NCI-H226 (cell line): ENCODE data around the gene HRH3.

Source experiments
- DNase-seq: peaks from one replicate; pipeline ENCODE4 v3.0.0-alpha.2; 2015

HRH3 gene

GRCh38 chr20:62197311-62197710, 22.8 kb downstream of the HRH3 start:
- DNase-seq = no peak

GRCh38 chr20:62196286-62196685, 23.8 kb downstream of the HRH3 start:
- DNase-seq = no peak

- no peak for DNase-seq
Measured at GRCh38 chr20:62195736-62196135, 24.3 kb downstream of the HRH3 start.

- DNase-seq = no peak
Measured at GRCh38 chr20:62195075-62195405, 25.0 kb downstream of the HRH3 start.

- no peak for DNase-seq
Measured at GRCh38 chr20:62193079-62194025, 26.7 kb downstream of the HRH3 start.

- DNase-seq = no peak
Measured at GRCh38 chr20:62192635-62193034, 27.4 kb downstream of the HRH3 start.

- no peak for DNase-seq
Measured at GRCh38 chr20:62191781-62192559, 28.1 kb downstream of the HRH3 start.

GRCh38 chr20:62190639-62191411, 29.3 kb downstream of the HRH3 start:
- no peak for DNase-seq

GRCh38 chr20:62186887-62187866, 32.9 kb downstream of the HRH3 start:
- peak; percentile 82 for DNase-seq

- DNase-seq = no peak
Measured at GRCh38 chr20:62186096-62186426, 34.0 kb downstream of the HRH3 start.

GRCh38 chr20:62183426-62184142, 36.5 kb downstream of the HRH3 start:
- no peak for DNase-seq

GRCh38 chr20:62182469-62183425, 37.3 kb downstream of the HRH3 start, which contains the start of gene MTG2:
Gene MTG2 (plus strand): TSS chr20:62183028. CDS start chr20:62193421, 10,393 bp downstream.
- DNase-seq = peak; percentile 94

GRCh38 chr20:62181808-62182207, 38.3 kb downstream of the HRH3 start:
- DNase-seq = no peak

GRCh38 chr20:62179162-62179504, 40.9 kb downstream of the HRH3 start:
- no peak for DNase-seq

GRCh38 chr20:62178316-62179161, 41.5 kb downstream of the HRH3 start:
- DNase-seq = no peak

- no peak for DNase-seq
Measured at GRCh38 chr20:62177307-62177706, 42.8 kb downstream of the HRH3 start.

GRCh38 chr20:62176866-62177265, 43.2 kb downstream of the HRH3 start:
- no peak for DNase-seq

- no peak for DNase-seq
Measured at GRCh38 chr20:62175711-62176110, 44.4 kb downstream of the HRH3 start.
